Keratinocyte (primary cell): ENCODE measurements around the gene PELI1. TPM values are rescaled to one million over a fixed set of nuclear protein-coding genes. Genes with fewer than 3 reads are reported as not detected.
"Not testable (repeated sequence)": the region's sequence is repeated elsewhere in the genome, so short reads cannot be mapped to it uniquely, and the experiment has no call there.

Source experiments
- DNase-seq: peaks from one replicate; pipeline ENCODE4 v3.0.0-alpha.2; 2011; ENCODE audit warnings: low read depth, missing footprints, low spot score
- FAIRE-seq: peaks from 2 replicates; lab custom pipeline; 2011; peaks lifted over from hg19 to GRCh38; lab: Jason Lieb, UNC
- H2AFZ ChIP-seq: 2 replicates; pipeline ENCODE4 v1.6.0; 2012; ENCODE audit warnings: low read length, control low read depth, inconsistent platforms; ENCODE audit not compliant: control insufficient read depth
- H3K27ac ChIP-seq: 2 replicates; pipeline ENCODE4 v1.5.1; 2011; ENCODE audit warnings: low read length; ENCODE audit not compliant: control insufficient read depth, insufficient read depth
- H3K27me3 ChIP-seq: 3 replicates; pipeline ENCODE4 v1.6.0; 2011; ENCODE audit warnings: low read length; ENCODE audit not compliant: control insufficient read depth, insufficient read depth; ENCODE audit errors: extremely low read depth
- H3K36me3 ChIP-seq, 2 experiments: 2 replicates in 1 of 2; 3 replicates in 1 of 2; pipeline ENCODE4 v1.5.1; 2011; ENCODE audit warnings: low read length in 2 of 2, mild to moderate bottlenecking in 1 of 2; ENCODE audit not compliant: control insufficient read depth in 2 of 2, insufficient read depth in 2 of 2; ENCODE audit errors: extremely low read depth in 1 of 2
- H3K4me1 ChIP-seq: 3 replicates; pipeline ENCODE4 v1.5.1; 2011; ENCODE audit warnings: low read length; ENCODE audit not compliant: control insufficient read depth, insufficient read depth; ENCODE audit errors: extremely low read depth
- H3K4me2 ChIP-seq: 3 replicates; pipeline ENCODE4 v1.6.0; 2011; ENCODE audit warnings: low read depth, low read length; ENCODE audit not compliant: control insufficient read depth, insufficient read depth; ENCODE audit errors: extremely low read depth
- H3K4me3 ChIP-seq, 3 experiments: fragments of 200-600 bp in 1 of 3; sonication (generic) in 1 of 3; 2 replicates in 2 of 3; 3 replicates in 1 of 3; pipeline ENCODE4 v1.5.1; 2011 to 2016; ENCODE audit warnings: low read length in 3 of 3, mild to moderate bottlenecking in 3 of 3, control low read depth in 2 of 3, inconsistent platforms in 1 of 3, low read depth in 1 of 3, mixed read lengths in 1 of 3, mixed run types in 1 of 3, moderate library complexity in 1 of 3; ENCODE audit not compliant: control insufficient read depth in 2 of 3, insufficient read depth in 2 of 3; ENCODE audit errors: extremely low read depth in 1 of 3
- H3K79me2 ChIP-seq: 2 replicates; pipeline ENCODE4 v1.6.0; 2012; ENCODE audit warnings: low read length; ENCODE audit not compliant: control insufficient read depth, insufficient read depth
- H3K9ac ChIP-seq: 3 replicates; pipeline ENCODE4 v1.6.0; 2011; ENCODE audit warnings: low read length; ENCODE audit not compliant: control insufficient read depth, insufficient read depth; ENCODE audit errors: extremely low read depth
- H3K9me1 ChIP-seq: 3 replicates; pipeline ENCODE4 v1.6.0; 2011; ENCODE audit warnings: low read length; ENCODE audit not compliant: control insufficient read depth, insufficient read depth; ENCODE audit errors: extremely low read depth
- H3K9me3 ChIP-seq: 2 replicates; pipeline ENCODE4 v1.5.1; 2012; ENCODE audit warnings: low read depth, low read length; ENCODE audit not compliant: control insufficient read depth
- H4K20me1 ChIP-seq: 3 replicates; pipeline ENCODE4 v1.6.0; 2011; ENCODE audit warnings: low read length; ENCODE audit not compliant: control insufficient read depth, insufficient read depth; ENCODE audit errors: extremely low read depth
- EZH2 ChIP-seq: IDR thresholded peaks from one replicate; pipeline ENCODE4 v1.6.1; 2012; ENCODE audit warnings: inconsistent platforms, mild to moderate bottlenecking, low read length, moderate library complexity
- dilution Hi-C: fragments of 300-500 bp; cut with MboI; formaldehyde crosslinking; loops from one replicate; pipeline ENCODE4 v1.7.0; 2020; ENCODE audit warnings: low sequenced_read_pairs; ENCODE audit not compliant: extremely low pct_ligation_motif_present
- polyA plus RNA-seq, 5 experiments: library from polyadenylated mRNA; depleted of rRNA in 3 of 5; stranded (reverse) in 3 of 5; stranded (forward) in 1 of 5; unstranded in 1 of 5; fragments of >200 nt; gene quantifications; 1 replicate in 1 of 5; 2 replicates in 3 of 5; 3 replicates in 1 of 5; pipeline versions ENCODE4 v1.2.1 to v1.2.3, GENCODE V29; 2011 to 2012; ENCODE audit warnings: missing spikeins in 2 of 5, low read depth in 1 of 5, low replicate concordance in 1 of 5
- TF ChIP-seq, protein P1 (sequence below), 3 experiments: IDR thresholded peaks in 1 of 3; conservative IDR thresholded peaks in 1 of 3; optimal IDR thresholded peaks in 1 of 3; 2 replicates in 2 of 3; 3 replicates in 1 of 3; pipeline versions ENCODE3 to v1.5.1; 2011; ENCODE audit warnings: low read length in 3 of 3, mild to moderate bottlenecking in 3 of 3, moderate library complexity in 2 of 3, control low read depth in 1 of 3, inconsistent platforms in 1 of 3; ENCODE audit not compliant: insufficient read depth in 2 of 3; ENCODE audit errors: extremely low read depth in 1 of 3

PELI1 gene
- polyA plus RNA-seq, 1 donor (not counting 4 experiments of a cell fraction or from before 2014, with no cell fraction given) = 21.2 TPM

DNA sequence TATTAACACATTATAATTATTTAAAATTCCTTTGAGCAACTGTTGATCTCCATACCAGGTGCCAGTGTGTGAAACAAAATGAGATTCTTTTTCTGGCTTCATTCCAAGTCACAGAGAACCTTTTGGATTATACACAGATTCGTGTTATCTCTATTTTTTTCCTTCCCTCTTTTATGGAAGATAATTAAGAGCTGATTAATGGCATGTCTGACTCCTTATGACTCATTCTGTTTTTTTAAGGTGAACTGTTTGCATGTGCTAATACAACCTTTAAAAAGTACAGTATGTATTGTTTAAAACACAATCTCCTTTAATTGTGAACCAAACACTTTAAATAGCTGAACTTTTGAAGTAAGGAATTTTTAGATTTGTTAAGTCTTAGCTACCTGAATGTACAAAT, 39.3 kb downstream of the PELI1 start:
- FAIRE-seq = peak; percentile 41
- Histone ChIP-seq H3K4me2 (peak overlapping the region; percentile 3), H3K27ac (peak overlapping the region; percentile 44)

DNA sequence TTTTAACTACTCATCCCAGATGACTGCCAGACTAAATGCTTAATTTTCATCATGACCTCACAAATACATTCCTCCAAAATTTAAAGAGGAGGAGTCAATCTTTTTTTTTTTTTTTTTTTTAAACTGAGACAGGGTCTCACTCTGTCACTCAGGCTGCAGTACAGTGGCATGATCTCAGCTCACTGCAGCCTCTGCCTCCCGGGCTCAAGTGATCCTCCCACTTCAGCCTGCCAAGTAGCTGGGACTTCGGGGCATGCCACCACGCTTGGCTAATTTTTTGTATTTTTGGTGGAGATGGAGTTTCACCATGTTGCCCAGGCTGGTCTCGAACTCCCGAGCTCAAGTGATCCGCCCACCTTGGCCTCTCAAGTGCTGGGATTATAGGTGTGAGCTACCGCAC, 41.5 kb downstream of the PELI1 start:
- H3K79me2 ChIP-seq, H3K9me3 ChIP-seq, H3K9ac ChIP-seq, H3K4me3 ChIP-seq, H3K4me2 ChIP-seq, H3K9me1 ChIP-seq, DNase-seq, H4K20me1 ChIP-seq, H2AFZ ChIP-seq, H3K27ac ChIP-seq, FAIRE-seq, dilution Hi-C loops, H3K27me3 ChIP-seq: not testable (repeated sequence)
- Histone ChIP-seq H3K36me3 (peaks cover 3 to 12% of the 10 kb centered on the region in 2 experiments), H3K4me1 (peaks cover 13% of the 10 kb centered on the region)

More for the DNA sequence above, 39.3 kb downstream of the PELI1 start:
- peaks cover 22% of the 10 kb centered on the region for H3K4me1 ChIP-seq
- no peak for TF ChIP-seq EZH2
- TF ChIP-seq, protein P1, sequence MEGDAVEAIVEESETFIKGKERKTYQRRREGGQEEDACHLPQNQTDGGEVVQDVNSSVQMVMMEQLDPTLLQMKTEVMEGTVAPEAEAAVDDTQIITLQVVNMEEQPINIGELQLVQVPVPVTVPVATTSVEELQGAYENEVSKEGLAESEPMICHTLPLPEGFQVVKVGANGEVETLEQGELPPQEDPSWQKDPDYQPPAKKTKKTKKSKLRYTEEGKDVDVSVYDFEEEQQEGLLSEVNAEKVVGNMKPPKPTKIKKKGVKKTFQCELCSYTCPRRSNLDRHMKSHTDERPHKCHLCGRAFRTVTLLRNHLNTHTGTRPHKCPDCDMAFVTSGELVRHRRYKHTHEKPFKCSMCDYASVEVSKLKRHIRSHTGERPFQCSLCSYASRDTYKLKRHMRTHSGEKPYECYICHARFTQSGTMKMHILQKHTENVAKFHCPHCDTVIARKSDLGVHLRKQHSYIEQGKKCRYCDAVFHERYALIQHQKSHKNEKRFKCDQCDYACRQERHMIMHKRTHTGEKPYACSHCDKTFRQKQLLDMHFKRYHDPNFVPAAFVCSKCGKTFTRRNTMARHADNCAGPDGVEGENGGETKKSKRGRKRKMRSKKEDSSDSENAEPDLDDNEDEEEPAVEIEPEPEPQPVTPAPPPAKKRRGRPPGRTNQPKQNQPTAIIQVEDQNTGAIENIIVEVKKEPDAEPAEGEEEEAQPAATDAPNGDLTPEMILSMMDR (optimal IDR thresholded peaks at IDR 0.05 in 1 of 3, IDR thresholded peaks at IDR 0.05 in 1 of 3, conservative IDR thresholded peaks at IDR 0.05 in 1 of 3; ENCODE audit: extremely low read depth in 1 of 3, insufficient read depth in 2 of 3, low read length in 3 of 3) = no peak
- no peaks in the 10 kb centered on the region for H3K27me3 ChIP-seq
- peaks cover 15% of the 10 kb centered on the region for H3K79me2 ChIP-seq
- H2AFZ ChIP-seq = no peak overlapping the region
- no peak overlapping the region for H3K4me3 ChIP-seq
- H3K9me1 ChIP-seq = peaks cover 2% of the 10 kb centered on the region
- H4K20me1 ChIP-seq = no peaks in the 10 kb centered on the region
- peaks cover 1 to 10% of the 10 kb centered on the region in 2 experiments for H3K36me3 ChIP-seq
- H3K9me3 ChIP-seq = no peaks in the 10 kb centered on the region
- DNase-seq = peak; percentile 21
- H3K9ac ChIP-seq = no peak overlapping the region
- dilution Hi-C loops = no loop called here

DNA sequence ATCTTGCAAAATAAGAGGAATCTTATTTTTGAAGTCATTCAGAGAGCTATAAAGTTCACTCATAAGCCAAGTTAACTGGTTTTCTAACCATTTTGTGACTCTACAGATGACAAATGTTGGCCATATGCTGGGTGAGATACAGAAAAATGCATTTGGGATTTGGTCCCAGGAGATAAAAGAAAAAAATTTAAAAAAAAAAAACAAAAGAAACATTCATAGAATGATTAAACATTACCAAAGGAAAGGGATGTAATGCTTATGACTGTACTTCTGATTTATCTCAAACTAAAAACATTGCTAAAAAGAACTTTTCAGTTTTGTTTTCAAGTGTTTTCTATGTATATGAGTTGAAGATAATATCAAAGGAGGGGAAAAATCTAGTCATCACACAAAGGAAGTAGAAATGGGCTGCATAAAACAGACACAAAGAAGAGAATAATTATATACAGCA, 43.1 kb downstream of the PELI1 start:
- dilution Hi-C loops = no loop called here
- DNase-seq (no peak), FAIRE-seq (no peak)
- Histone ChIP-seq H4K20me1 (no peaks in the 10 kb centered on the region), H3K9ac (no peak overlapping the region), H3K36me3 (peaks cover 4 to 6% of the 10 kb centered on the region in 2 experiments), H3K4me3 (no peak overlapping the region), H3K27me3 (no peaks in the 10 kb centered on the region), H3K9me1 (peaks cover 2% of the 10 kb centered on the region), H3K4me2 (no peak overlapping the region), H3K4me1 (peaks cover 13% of the 10 kb centered on the region), H3K79me2 (peaks cover 2% of the 10 kb centered on the region), H2AFZ (no peak overlapping the region), H3K9me3 (no peaks in the 10 kb centered on the region), H3K27ac (no peak overlapping the region)
- TF ChIP-seq, protein P1 (optimal IDR thresholded peaks at IDR 0.05 in 1 of 3, IDR thresholded peaks at IDR 0.05 in 1 of 3, conservative IDR thresholded peaks at IDR 0.05 in 1 of 3; ENCODE audit: extremely low read depth in 1 of 3, insufficient read depth in 2 of 3, low read length in 3 of 3) = no peak
- TF ChIP-seq EZH2 = no peak

DNA sequence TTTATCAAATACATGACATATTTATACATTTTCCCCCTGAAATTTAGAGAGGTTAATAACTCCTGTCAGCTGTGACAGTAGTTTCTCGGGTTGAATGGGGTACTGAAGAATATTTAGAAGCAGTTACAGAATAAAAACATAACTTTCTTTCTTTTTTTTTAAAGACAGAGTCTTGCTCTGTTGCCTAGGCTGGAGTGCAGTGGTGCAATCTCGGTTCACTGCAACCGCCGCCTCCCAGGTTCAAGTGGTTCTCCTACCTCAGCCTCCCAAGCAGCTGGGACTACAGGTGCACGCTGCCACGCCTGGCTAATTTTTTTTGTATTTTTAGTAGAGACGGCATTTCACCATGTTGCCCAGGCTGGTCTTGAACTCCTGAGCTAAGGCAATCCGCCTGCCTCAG, 43.6 kb downstream of the PELI1 start:
- FAIRE-seq, H4K20me1 ChIP-seq, H2AFZ ChIP-seq, H3K4me2 ChIP-seq, H3K27ac ChIP-seq, H3K4me1 ChIP-seq, H3K9me3 ChIP-seq, H3K4me3 ChIP-seq, H3K27me3 ChIP-seq, H3K9ac ChIP-seq, H3K9me1 ChIP-seq, H3K36me3 ChIP-seq, dilution Hi-C loops, H3K79me2 ChIP-seq, DNase-seq: not testable (repeated sequence)
